T47D (cell line): ENCODE measurements around the gene RRP1.

ENCODE experiments used
- DNase-seq, 2 experiments: peaks; one replicate each; pipeline versions ENCODE4 v3.0.0 to v3.0.0-alpha.2; 2011 to 2012; ENCODE audit warnings: low read depth in 1 of 2, low spot score in 1 of 2
- JUND ChIP-seq: IDR thresholded peaks from 2 replicates; pipeline ENCODE4 v1.6.1; 2012; ENCODE audit warnings: low read depth
- in situ Hi-C: cut with HindIII; loops from 2 replicates; pipeline ENCODE4 v1.10.0; 2016; ENCODE audit warnings: low sequenced_read_pairs, low pct_unique_long_range_greater_than_20kb

Gene RRP1

DNA sequence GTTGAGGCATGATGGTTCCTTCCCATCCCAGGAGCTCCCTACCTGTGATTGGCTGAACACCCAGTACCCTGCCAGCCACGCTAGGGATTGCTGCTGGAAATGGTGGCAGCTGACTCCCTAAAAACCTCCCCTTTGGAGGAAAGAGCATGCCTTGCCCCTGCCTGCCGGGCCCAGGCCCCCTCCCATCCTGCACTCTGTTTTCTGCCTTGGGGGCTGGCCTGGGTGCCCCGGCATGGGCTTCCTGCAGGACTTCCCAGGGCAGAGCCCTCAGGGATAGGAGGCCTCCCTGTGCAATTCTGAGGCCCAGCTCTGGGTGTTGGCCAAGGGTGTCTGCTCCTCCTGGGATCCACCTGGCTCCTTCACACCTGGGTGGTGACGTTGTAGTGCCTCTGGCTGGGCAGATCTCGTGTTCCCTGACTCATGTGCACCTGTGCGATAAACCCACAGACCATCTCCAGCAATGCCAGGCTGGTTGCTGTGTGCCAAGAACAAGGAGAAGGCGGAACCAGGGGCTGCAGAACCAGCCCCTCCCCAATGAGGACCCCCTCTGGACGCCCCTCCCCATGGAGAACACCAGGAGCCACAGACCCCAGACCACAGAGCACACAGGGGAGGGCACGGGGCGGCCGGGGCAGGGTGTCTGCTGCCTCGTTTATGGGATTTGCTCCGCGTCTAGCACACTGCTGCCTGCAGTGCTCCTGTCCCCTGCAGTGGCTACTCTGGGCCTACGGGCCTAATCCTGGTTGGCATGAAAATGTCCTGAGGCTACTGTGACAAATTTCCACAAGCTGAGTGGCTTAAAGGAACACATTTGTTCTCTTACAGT, 26.9 kb upstream of the RRP1 start:
- in situ Hi-C loops = no loop called here
- DNase-seq = no peak
- TF ChIP-seq JUND = no peak

DNA sequence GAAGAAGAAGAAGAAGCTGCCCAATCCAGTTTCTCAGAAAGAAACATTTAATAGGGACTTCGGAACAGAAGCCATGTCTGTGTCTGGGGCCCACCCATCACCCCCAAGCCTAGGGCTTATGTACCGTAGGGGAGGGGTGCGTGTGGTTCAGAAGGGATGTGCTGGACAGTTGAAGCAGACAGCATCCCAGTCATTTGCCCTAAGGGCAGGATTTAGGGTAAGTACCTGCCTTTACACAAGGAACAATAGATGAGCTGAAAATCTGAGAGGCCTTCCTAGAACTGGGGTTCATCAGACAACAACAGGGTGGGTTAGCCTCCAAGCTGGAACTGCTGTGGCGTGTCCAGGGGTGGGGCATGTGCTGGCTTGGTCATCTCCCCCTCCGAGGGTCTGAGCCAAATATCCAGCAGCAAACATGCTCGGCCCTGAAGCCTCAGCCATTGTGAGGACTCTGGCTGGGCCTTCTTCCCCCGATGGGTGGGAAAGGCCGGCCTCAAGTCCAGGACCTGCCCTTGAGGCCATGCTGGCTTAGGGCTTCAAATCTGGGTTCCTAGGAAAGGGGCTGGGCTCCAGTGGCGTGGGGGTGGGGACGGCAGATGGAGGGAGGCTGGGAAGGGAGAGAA, 25.4 kb upstream of the RRP1 start:
- no peak for TF ChIP-seq JUND
- in situ Hi-C loops = no loop called here
- peak in 1 of 2 experiments; percentile 23 for DNase-seq

DNA sequence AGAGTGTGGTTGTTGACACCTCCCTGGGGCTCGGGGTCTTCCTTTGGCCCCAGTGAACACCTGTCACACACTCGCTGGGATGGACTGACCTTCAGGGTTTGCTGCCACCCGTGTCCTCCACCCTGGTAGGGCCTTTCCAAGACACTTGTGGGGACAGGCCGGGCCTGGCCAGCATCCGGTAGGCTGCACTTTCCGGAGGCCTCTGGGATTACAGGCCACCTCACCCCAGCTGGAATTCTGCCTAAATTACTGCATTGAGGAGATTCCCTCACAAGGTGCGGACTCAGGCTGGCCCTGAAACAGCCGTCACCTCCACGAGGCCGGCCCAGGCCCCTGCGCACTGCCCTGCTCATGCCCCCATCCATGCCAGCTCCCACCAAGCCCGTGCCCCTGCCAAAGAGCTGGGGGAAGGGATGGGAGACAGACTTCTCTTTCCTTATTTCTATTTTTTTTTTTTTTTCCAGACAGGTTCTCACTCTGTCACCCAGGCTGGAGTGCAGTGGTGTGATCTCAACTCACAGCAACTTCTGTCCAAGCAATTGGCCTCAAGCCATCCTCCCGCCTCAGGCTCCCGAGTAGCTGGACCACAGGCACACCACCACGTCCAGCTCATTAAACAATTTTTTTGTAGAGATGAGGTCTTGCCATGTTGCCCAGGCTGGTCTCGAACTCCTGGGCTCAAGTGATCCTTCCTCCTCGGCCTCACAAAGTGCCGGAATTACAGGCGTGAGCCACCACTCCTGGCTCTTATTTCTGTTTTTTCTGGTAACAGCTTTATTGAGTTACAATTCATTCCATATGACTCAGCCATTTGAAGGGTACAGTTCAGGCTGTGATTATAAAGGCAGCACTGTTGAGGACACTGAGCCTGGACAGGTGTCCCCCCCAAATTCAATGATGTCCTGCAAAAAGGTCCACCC, 24.5 kb upstream of the RRP1 start:
- DNase-seq = no peak
- in situ Hi-C loops = no loop called here

DNA sequence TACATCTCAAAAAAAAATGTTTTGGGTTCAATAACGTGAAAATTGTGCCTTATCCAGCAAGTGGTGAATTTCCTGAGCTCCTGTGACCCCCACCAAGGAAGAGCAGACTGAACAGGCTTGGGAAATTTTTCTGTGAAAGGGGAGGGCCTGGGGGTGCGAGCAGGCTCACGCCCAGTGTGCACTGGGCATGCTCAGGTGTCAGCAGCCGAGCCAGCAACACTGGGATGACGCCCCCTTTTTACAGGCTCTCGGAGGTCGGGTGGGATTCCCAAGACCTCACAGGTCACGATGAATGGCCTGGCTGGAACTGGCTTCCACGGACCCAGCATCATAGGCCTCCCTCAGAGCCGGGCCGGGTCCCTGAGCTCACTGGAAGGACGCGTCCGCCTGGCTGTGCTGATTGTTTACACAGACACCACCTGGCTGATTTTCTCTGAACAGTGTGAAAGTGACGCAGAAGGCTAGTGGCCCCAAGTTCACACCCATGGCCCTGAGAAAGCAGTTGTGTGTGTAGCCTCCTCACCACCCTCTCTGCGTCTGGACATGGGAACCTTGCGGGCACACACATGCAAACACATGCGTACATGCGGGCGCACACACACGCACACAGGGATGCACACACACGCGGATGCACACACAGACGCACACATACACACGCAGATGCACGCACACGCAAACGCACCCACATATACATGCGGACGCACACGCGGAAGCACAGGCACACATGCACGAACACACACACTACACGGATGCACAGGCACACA, 22.5 kb upstream of the RRP1 start:
- no peak for DNase-seq
- no peak for TF ChIP-seq JUND
- in situ Hi-C loops = no loop called here

More for the DNA sequence above, 24.5 kb upstream of the RRP1 start:
- TF ChIP-seq JUND = no peak

DNA sequence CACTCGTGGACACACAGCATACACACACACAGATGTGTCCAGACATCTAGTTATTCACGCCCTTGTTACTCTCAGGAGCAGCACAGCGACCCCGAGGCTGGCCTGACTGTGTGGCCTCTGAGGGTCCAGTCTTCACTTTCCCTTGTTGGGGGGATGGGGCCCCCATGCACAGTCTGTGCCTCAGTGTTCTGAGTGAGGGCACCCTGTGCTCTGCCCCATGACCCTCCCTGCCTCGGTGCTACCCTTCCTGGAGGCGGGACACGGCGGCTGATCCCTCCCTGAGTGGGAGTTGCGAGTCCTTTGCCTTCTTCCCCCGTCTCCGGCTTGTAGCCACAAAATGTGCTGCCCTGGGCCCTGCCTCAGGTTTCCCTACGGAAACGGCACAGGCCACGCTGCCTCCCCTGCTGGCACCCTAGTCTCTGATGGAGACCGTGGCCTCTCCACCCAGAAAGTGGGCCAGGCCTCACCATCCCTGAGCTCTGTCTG, 21.8 kb upstream of the RRP1 start:
- TF ChIP-seq JUND = no peak
- in situ Hi-C loops = no loop called here
- DNase-seq = no peak

DNA sequence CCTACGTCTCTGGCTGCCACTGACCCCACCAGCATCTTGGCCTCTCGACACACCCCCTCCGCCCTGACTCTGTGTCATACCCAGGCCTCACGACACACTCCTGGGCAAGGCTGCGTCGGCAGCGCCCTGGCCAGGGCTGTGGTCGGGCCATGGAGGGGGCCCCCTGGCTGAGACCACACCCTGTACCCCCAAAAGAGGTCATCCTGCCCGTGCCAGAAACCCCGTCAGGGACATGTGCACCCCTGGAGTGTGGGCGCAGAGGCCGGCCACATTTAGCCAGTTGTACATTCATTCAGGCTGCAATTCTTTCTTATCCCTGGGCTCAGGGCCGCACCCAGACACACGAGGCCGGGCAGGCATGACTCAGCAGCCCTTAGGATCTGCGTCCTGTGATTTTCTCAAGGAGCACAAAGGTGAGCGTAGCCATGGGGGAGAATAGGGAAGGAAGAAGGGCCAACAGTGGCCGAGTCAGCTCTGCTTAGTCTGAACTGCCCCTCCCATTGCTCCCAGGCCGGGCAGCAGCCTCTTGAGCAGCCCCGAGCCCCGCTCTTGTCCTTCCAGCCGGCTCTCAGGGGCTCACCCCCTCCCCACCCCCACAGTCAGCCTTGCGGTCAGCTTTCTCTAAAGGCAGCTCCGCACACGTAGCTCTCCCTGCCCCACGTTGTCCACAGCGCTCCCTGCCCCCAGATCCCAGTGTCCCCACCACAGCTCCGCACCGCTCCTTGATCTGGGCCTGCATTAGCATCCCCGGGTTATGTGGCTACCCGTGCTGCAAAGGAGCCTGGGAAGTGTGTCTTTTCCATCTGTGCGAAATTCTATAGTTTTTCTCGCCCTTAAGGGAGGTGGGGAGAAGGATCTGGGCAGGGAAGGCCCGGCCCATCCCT, 21.2 kb upstream of the RRP1 start:
- DNase-seq = no peak
- no peak for TF ChIP-seq JUND
- in situ Hi-C loops = no loop called here

DNA sequence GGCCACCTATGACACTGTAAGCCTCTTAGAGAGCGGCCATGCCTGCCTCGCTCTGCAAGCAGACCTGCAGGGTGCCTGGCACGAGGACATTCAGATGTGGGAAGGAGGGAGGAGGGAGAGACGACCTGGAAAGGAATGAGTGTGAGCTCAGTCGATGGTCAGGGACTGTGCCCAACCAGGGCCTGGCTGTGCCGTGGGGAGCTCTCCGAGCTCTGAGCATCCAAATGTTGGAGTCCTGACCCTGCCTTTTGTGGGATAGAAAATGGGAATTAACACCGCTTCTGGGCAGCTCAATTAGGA, 20.6 kb upstream of the RRP1 start:
- in situ Hi-C loops = no loop called here
- TF ChIP-seq JUND = no peak

DNA sequence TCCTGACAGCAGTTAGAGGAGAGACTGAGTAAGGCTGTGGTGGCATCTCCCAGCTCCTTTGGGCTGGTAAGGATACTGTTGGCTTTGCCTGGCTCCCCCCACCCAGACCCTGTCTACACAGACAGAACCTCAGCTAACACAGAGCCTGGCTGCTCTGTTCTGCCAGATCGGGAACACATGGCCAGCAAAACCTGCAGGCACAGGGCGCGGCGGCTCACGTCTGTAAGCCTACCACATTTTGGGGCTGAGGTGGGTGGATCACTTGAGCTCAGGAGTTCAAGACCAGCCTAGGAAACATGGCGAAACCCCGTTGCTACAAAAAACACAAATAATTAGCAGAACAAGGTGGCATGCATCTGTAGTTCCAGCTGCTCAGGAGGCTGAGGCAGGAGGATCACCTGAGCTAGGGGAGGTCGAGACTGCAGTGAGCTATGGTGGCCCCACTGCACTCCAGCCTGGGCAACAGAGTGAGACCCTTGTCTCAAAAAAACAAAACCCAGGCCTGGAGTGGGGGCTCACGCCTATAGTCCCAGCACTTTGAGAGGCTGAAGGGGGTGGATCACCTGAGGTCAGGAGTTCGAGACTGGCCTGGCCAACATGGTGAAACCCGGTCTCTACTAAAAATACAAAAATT, 19.9 kb upstream of the RRP1 start:
- in situ Hi-C loops = no loop called here
- DNase-seq = no peak
- TF ChIP-seq JUND = no peak

More for the DNA sequence above, 20.6 kb upstream of the RRP1 start:
- no peak for DNase-seq

DNA sequence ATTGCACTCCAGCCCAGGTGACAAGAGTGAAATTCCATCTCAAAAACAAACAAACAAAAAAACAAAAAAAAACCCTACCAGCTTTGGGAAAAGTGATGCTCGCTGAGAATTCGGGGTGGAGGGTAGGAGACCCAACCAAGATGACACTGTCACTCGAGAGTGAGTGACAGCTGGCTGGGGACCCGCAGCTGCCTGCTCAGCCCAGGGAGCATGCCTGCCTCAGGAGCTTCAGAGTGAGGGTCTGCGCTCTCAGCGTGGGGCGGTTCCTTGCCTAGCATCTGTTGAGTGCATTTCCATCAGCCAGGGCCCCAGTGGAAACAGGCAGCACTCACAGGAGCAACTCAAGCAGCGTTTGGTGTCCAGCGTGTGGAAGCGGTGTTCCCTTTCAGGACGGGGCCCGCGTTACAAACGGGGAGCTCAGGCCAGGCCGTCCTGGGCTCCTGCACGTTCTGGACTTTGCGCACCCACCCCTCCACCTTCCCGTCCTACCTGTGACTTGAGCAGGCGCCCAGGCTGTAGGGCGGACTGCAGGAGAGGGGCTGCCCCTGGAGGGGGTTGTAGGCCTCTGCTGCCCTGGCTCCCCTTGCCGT, 19.2 kb upstream of the RRP1 start:
- DNase-seq = no peak
- in situ Hi-C loops = no loop called here
- no peak for TF ChIP-seq JUND

DNA sequence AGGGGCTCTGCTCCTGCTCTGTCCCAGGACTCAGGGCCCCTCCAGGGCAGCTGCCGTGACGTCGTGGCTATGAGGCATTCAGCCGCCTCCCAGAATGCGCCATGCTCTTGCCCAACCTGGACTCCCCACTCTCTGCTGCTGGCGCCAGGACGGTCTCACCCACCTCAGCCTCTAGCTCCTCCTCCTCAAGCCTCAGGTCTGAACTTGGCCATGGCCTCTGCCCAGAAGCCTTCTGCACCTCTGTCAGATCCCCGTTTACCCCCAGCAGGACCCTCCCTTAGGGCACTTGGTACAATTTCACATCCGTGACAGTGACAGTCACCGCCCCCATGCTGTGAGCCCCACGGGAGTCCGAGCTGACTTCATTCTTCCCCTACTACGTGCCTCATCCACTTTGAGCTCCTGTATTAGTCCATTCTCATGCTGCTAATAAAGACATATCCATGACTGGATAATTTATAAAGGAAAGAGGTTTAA, 18.1 kb upstream of the RRP1 start:
- no peak for DNase-seq
- in situ Hi-C loops = no loop called here
- no peak for TF ChIP-seq JUND
